ENCODE measurements around the gene CNMD.
"Not testable (repeated sequence)": the region's sequence is repeated elsewhere in the genome, so short reads cannot be mapped to it uniquely, and the experiment has no call there.

Gene CNMD

GRCh38 chr13:52695856-52696255, 43.8 kb downstream of the CNMD start:
- no peak for DNase-seq (ENCODE audit: low read depth in 2 of 2, low spot score in 1 of 2)

- no peak for DNase-seq (ENCODE audit: low read depth in 2 of 2, low spot score in 1 of 2)
These were observed 53.2 kb downstream of the CNMD start for GRCh38 chr13:52686376-52686775.

- not testable (repeated sequence) for DNase-seq (ENCODE audit: low read depth in 2 of 2, low spot score in 1 of 2)
These were observed 53.8 kb downstream of the CNMD start for GRCh38 chr13:52685806-52686205.

- no peak for DNase-seq (ENCODE audit: low read depth in 2 of 2, low spot score in 1 of 2)
These were observed 61.8 kb downstream of the CNMD start for GRCh38 chr13:52677823-52678222.

- DNase-seq (ENCODE audit: low read depth in 2 of 2, low spot score in 1 of 2) = no peak
These were observed 66.2 kb downstream of the CNMD start for GRCh38 chr13:52673465-52673864.

GRCh38 chr13:52670726-52671125, 68.9 kb downstream of the CNMD start:
- DNase-seq (ENCODE audit: low read depth in 2 of 2, low spot score in 1 of 2) = no peak

GRCh38 chr13:52669677-52670076, 69.9 kb downstream of the CNMD start:
- no peak for DNase-seq (ENCODE audit: low read depth in 2 of 2, low spot score in 1 of 2)

GRCh38 chr13:52665325-52665724, 74.3 kb downstream of the CNMD start:
- DNase-seq (ENCODE audit: low read depth in 2 of 2, low spot score in 1 of 2) = no peak

GRCh38 chr13:52664272-52664671, 75.3 kb downstream of the CNMD start:
- DNase-seq (ENCODE audit: low read depth in 2 of 2, low spot score in 1 of 2) = no peak

- DNase-seq (ENCODE audit: low read depth in 2 of 2, low spot score in 1 of 2) = no peak
These were observed 80.3 kb downstream of the CNMD start for GRCh38 chr13:52659340-52659739.

All from stimulated activated CD8-positive, alpha-beta memory T cell treated with anti-CD3 and anti-CD28 coated beads, Interleukin-4, amount 100 ng/mL, for 4 hours (primary cell).